HG03571 (cell line): ENCODE results near the gene NRIP2.
"Not testable (repeated sequence)": the region's sequence is repeated elsewhere in the genome, so short reads cannot be mapped to it uniquely, and the experiment has no call there.

Experiments used
- ATAC-seq: cut with Tn5 transposase; IDR thresholded peaks from one replicate; pipeline ENCODE4 v1.9.1; 2021; ENCODE audit not compliant: unreplicated experiment

Gene NRIP2, protein sequence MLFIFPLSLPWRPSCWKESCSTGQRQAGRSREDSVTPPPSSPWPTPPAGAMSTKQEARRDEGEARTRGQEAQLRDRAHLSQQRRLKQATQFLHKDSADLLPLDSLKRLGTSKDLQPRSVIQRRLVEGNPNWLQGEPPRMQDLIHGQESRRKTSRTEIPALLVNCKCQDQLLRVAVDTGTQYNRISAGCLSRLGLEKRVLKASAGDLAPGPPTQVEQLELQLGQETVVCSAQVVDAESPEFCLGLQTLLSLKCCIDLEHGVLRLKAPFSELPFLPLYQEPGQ

DNA sequence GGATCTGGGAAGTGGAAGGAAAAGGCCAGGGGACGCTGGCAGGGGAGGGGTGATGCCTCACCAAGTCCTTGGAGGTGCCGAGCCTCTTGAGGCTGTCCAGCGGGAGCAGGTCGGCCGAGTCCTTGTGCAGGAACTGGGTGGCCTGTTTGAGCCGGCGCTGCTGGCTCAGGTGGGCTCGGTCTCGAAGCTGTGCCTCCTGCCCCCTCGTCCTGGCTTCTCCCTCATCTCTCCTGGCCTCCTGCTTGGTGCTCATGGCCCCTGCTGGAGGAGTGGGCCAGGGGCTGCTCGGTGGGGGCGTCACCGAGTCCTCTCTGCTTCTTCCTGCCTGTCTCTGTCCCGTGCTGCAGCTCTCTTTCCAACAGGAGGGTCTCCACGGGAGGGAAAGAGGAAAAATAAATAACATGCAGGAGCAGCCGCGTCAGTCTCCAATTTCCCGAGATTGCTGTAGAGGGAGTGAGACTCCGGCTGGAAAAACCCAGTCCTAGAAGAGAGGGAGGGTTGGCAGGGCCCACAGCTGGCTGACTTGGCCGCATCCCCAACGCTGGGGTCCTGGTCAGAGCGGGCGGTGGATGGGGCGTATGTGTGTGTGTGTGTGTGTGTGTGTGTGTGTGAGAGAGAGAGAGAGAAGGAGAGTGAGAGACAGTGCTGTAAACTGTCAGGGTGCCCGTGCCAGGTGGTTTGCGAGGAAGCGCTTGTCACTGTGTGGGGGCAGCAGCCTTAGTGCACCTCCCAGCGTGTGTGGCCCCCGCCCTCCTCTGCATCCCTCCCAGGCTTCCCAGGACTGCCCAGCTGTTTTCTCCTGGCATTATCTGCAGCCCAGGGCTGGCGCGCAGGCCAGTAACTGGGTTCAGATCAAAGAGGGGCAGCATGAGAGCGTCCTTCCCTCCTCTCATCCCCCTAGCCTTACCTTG lies at the start of gene NRIP2:
Gene NRIP2, minus strand, starts transcription at position 455 of the 911 bp plus-strand sequence. Its CDS starts 52 bp downstream, at position 403.
- ATAC-seq = no peak

DNA sequence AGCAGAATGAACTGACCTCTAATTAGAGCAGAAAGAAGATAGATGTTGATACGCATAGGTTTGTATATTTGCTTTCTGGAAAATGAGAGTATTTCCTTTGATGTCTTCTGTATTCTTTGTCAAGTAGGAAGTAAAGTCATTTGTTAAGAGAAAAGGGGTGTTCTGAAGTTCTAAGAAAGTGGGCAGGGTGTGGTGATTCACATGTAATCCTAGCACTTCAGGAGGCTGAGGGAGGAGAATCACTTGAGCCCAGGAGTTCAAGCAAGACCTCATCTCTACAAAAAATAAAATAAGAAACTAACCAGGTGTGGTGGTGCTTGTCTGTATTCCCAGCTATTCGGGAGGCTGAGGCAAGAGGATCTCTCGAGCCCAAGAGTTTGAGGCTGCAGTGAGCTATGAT lies 45.0 kb upstream of the NRIP2 start:
- ATAC-seq = no peak

DNA sequence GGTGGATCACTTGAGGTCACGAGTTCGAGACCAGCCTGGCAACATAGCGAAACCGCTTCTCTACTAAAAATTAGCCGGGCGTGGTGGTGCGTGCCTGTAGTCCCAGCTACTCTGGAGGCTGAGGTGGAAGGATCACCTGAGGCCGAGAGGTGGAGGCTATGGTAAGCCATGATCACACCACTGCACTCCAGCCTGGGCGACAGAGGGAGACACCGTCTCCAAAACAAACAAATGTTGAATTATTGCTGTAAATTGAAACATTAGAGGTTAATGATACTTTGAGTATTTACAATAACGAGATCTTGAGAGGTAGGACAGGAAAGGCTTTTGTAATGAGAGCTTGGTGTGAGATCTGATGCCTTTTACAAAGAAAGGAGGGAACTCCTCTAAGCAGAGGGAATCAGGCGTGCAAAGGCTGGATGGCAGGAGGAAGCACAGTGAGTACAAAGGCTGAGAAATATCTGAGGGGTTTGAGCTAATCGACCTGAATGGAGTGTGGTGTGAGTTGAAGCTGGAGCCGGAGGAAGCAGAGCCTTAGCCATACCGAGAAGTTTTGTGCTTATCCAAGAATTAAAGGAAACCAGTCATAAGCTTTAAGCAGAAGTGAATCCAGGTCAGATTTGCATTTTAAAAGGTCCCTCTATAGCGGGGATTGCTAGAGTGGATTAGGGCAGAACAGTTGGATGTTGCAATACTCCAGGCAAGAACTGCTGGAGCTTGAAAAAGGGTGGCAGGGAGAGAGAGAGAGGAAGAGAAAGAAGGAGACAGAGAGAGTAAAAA lies 43.3 kb upstream of the NRIP2 start:
- no peak for ATAC-seq

GRCh38 chr12:2877047-2877952 lies 42.5 kb upstream of the NRIP2 start, which contains the start of the genes FOXM1 and RHNO1:
FOXM1 (minus strand) TSS chr12:2877174; CDS start chr12:2874478, 2,696 bp downstream.
RHNO1 (plus strand) TSS chr12:2877223; CDS start chr12:2885367, 8,144 bp downstream.
- ATAC-seq = peak; percentile 66

GRCh38 chr12:2876431-2877046 lies 41.7 kb upstream of the NRIP2 start:
- ATAC-seq = peak; percentile 29

- ATAC-seq = not testable (repeated sequence)
Observed at GRCh38 chr12:2868986-2869632, 34.3 kb upstream of the NRIP2 start.

- no peak for ATAC-seq
Observed at GRCh38 chr12:2864198-2864597, 29.4 kb upstream of the NRIP2 start.

DNA sequence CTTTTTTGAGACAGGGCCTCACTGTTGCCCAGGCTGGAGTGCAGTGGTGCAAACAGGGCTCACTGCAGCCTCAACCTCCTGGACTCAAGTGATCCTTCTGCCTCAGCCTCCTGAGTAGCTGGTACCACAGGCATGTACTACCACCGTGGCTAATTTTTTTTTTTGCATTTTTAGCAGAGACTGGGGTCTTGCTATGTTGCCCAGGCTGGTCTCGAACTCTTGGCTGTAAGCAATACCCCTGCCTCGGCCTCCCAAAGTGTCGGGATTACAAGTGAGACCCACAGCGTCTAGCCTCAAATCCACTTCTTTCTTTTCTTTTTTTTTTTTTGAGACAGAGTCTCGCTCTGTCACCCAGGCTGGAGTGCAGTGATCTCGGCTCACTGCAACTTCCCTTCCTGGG lies 28.6 kb upstream of the NRIP2 start:
- ATAC-seq = not testable (repeated sequence)

DNA sequence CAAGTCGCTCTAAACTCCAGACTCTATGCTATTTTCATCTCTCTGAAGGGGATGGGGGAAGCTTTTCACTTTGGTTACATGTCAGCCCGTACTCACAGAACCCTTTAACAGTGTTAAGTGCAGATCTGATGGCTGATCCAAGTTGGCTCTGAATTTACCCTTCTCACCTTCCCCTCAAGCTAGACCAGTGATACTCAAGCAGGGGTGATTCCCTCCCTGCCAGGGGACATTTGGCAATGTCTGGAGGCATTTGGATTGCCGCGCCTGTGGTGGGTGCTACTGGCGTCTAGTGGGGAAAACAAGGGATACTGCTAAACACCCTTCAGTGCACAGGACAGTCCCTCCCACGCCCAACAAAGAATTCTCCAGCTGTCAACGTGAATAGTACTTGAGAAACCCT lies 28.0 kb upstream of the NRIP2 start:
- ATAC-seq = no peak

DNA sequence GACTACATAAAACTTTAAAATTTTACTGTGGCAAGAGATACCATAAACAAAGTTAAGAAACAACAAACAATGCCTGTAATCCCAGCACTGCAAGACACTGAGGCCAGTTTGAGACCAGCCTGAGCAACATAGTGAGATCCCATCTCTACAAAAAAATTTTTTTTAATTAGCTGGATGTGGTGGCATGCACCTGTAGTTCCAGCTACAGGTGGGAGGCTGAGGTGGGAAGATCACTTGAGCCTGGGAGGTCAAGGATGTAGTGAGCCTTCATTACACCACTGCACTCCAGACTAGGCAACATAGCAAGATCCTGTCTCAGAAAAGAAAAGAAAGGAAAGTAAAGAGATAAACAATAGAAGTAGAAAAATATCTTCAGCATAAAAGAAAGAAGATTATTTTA lies 25.3 kb upstream of the NRIP2 start:
- ATAC-seq = no peak

DNA sequence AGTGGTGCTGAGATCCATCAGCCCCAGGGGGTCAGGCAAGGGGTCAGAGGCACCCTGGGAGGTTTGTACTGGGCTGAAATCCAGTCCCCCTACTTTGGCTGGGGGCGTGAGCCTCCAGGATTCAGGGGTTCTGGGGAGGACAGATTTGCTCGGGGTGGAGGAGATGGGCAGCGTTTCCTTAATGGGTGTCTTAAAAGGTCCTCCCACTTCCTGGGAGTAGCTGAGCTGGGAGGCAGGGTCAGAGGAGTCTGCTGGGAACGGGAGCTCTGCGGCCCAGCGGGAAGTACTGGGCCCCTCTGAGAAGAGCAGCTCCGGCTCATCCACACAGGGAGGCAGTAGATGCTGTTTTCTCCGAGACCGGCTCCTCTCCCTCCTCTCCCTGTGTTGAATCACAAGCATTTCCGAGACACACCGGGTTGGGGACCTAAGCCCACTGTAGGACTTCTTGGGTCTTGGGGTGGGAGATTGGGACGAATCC lies 24.1 kb upstream of the NRIP2 start:
- ATAC-seq = no peak

DNA sequence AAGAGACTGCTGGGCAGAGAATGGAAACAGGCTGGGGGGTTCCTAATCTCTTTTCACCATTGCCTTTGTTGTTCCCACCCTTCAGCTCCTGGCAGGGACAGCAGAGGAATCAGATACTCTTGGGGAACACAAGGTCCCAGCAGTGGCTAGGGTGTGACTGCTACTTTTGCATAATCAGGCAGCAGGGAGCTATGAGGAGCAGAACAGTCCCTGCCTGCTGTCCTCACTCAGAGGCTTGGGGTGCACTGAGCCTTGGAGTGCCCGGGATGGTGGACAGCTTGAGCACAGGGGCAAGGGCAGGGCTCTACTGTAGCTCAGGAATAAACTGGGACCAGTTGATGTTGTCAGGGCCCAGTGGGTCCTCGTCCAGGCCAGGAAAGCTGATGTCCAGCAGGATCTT lies 23.5 kb upstream of the NRIP2 start:
- ATAC-seq = no peak

- no peak for ATAC-seq
Observed at GRCh38 chr12:2857576-2857975, 22.7 kb upstream of the NRIP2 start.

- ATAC-seq = no peak
Observed at GRCh38 chr12:2857021-2857431, 22.2 kb upstream of the NRIP2 start, which contains the start of gene TEX52. TEX52 (minus strand) TSS chr12:2857039; CDS start chr12:2857026, 13 bp downstream.

GRCh38 chr12:2856051-2856450 lies 21.2 kb upstream of the NRIP2 start:
- ATAC-seq = no peak

- ATAC-seq = no peak
Observed at GRCh38 chr12:2855546-2855945, 20.7 kb upstream of the NRIP2 start.

- ATAC-seq = no peak
Observed at GRCh38 chr12:2854669-2855453, 20.0 kb upstream of the NRIP2 start.

DNA sequence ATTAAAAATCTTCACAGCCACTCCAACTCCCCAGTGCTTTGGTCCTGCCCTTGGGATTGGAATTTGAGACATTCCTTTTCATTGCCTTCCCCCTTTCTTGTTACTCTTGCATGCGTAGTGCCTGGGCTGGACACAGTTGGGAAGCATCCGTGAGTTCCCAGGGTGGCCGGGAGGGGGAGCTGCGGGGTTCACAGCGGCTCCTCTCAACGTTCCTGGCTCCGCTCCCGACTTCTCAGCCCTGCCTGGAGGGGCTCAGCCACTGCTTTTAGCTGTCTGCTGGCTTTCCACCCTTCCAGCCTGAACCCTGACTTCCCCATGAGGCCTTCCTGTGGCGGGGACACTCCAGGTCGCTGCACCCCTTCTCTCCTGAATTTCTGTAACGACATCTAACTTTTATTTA lies 18.8 kb upstream of the NRIP2 start:
- ATAC-seq = no peak
